Brain microvascular endothelial cell (primary cell): Measurements from ENCODE around the gene ZNF397.

Source experiments
- DNase-seq: peaks from one replicate; pipeline ENCODE4 v3.0.0-alpha.2; 2020
- H3K27ac ChIP-seq: fragments of 250-450 bp; sonication (Bioruptor Pico); 2 replicates; pipeline ENCODE4 v1.5.1; 2020; ENCODE audit warnings: mild to moderate bottlenecking, moderate library complexity
- H3K27me3 ChIP-seq: fragments of 250-450 bp; sonication (Bioruptor Pico); replicated peaks from 2 replicates; pipeline ENCODE4 v1.5.1; 2020; ENCODE audit warnings: mild to moderate bottlenecking
- H3K36me3 ChIP-seq: fragments of 250-450 bp; sonication (Bioruptor Pico); replicated peaks from 2 replicates; pipeline ENCODE4 v1.5.1; 2020; ENCODE audit warnings: mild to moderate bottlenecking
- H3K4me3 ChIP-seq: 2 replicates; pipeline ENCODE4 v1.5.1; 2011; ENCODE audit warnings: low read depth, mild to moderate bottlenecking, control low read depth, low read length, moderate library complexity
- CTCF ChIP-seq: IDR thresholded peaks from 2 replicates; pipeline ENCODE4 v1.5.1; 2011; ENCODE audit warnings: low read depth, mild to moderate bottlenecking, moderate library complexity, low read length, control low read depth, inconsistent platforms; ENCODE audit errors: missing control alignments
- in situ Hi-C: cut with HindIII; loops from 2 replicates; pipeline ENCODE4 v1.10.0; 2017; ENCODE audit warnings: low sequenced_read_pairs, low pct_ligation_motif_present

ZNF397 gene

GRCh38 chr18:35306588-35307250, 65.9 kb downstream of the ZNF397 start:
- in situ Hi-C loops: no loop called here
- TF ChIP-seq CTCF: no peak
- Histone ChIP-seq H3K4me3 (no peak overlapping the region), H3K27ac (no peak overlapping the region), H3K27me3 (no peaks in the 10 kb centered on the region), H3K36me3 (peaks cover 30% of the 10 kb centered on the region)
- no peak for DNase-seq
